Stimulated activated CD4-positive, alpha-beta T cell treated with anti-CD3 and anti-CD28 coated beads, Interleukin-12 subunit alpha, Interleukin-12 subunit beta, amount 100 ng/mL, for 48 hours (primary cell): ENCODE results near the gene ITK.

Source experiments
- DNase-seq, 3 donors: peaks; one replicate each; pipeline ENCODE4 v3.0.0-alpha.2; 2020; ENCODE audit warnings: low read depth in 2 of 3, low spot score in 1 of 3

Gene ITK

DNA sequence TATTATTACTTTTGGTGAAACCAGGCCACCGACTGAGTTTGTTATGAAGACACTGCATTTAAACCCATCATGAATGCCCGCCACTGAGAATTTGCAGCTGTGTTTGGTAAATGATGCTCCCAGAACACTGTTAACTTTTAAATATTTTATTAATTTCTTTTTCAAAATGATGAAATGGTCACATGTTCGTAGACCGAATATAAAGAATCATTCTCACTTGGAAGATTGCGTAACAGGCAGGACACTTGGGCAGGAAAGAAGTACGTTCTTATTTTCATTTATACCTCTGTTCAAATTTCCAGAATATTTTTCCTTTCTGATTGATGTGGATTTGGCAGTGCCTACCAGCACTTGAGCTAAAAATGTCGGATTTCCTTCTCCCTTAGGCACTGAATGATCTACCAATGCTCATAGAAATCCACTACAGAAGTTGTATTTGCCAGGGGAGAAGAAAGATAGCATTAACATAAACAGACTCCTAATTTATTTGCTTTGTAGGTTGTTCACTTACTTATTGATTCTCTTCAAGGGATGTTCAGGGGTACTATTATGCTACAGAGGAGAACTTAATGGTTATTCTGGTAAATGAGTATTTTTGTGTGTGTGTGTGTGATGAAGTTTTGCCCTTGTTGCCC is 99.1 kb downstream of the ITK start:
- no peak for DNase-seq

DNA sequence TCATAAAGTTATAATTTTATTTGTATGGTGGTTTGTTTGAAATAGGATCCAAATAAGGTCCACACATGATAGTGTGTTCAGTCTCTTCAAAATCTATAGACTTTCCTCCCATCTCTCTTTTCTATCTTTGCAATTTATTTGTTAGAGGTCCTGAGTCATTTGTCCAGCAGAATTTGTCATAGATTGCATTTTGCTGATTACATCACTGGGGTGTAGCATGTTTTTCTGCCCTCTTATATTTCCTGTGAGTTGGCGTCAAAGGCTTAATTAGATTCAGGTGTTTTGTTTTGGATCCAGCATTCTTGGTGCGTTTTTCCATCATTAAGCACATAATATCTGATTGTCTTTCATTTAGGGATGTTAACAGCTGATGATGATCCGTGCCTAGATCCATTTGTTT is 100.3 kb downstream of the ITK start:
- no peak for DNase-seq

DNA sequence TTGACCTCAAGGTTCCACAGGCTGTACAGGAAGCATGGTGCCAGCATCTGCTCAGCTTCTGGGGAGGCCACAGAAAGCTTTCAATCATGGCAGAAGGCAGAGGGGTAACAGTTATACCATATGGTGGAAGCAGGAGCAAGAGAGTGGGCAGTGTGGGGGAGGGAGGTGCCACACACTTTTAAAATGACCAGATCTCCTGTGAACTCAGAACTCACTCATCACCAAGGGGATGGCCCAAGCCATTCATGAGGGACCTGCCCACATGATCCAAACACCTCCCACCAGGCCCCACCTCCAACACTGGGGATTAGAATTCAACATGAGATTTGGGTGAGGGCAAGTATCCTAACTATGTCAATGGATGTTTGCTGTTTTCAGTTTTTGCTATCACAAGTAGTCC is 101.5 kb downstream of the ITK start:
- DNase-seq: no peak

DNA sequence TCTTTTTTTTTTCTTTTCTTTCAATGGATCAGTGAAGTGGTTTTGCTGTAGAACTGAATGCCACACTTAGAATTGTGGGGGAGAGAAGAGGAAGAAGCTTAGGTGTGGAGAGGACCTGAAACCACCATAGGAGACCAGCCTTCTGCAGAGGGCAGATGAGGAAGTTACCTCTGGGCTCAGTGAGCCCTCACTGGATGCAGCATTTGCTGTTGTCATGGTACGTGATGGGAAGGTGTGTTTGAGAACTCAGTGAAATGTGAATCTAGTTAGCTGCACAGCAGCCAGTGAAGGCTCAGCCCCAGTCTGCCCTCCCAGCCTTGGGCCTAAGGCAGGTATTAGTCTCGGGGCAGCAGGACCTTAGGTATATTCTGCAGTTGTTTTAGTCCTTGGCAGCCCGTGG is 102.8 kb downstream of the ITK start:
- no peak for DNase-seq

DNA sequence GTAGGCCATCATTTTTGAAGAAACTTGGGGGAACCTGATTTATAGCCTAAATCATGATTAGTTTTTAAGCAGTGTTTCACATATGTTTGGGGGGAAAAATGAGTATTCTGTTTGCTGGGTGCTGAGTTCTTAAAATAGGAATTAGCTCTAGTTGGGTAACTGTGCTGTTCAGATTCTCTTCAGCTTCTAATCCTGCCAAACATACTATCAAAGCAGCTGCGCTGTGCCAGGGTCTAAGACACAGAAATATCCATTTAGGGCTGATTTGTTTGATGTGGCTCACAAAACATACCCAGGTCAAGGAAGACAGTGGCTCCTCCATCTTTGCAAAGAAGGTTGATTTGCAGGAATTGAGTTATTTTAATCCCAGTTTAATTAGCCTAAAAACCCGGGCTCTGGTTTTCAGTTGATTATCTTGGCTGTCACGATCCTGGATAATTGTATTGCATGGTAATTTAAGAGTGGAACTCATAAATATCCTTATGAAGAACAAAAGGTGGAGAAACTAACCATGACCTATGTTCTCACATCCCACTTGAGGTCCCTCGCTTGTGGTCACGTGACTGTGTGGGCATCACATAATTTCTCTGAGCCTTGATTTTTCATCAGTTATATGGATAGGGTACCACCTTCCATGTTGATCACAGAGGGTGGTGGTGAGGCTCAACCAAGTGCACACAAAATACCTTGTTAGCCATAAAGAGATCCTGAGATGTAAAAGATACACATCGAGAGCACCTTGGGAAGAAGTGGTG is 104.0 kb downstream of the ITK start:
- DNase-seq: no peak

DNA sequence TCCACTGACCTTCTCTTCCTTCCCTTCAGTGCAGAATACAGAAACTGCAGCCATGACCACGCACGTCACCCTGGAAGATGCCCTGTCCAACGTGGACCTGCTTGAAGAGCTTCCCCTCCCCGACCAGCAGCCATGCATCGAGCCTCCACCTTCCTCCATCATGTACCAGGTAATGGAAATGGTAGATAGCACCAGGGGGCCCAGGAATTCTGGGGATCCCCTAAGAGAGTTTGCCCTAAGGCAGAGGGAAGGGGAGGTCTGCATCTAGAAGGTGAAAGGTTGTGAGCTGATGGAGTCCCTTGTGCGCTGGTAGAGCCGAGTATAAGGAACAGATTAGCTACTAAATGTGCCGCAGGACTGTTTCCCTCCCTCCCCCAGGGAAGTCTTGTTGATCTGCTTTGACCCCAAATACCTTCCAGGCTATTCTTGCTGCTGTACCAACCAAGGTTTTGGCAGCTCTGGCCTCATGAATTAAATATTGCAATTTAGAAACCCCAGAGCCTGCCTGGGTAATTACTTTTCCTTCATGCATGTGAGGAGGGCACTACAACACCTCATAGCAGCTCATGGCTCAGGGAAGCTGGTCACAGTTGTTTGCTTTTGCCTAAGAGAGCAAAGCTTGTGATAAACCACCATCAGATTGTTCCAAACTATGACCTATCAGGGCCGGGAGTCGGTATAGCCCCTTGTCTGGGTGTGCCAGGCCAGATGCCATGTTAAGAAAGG is 104.8 kb downstream of the ITK start:
- no peak for DNase-seq

DNA sequence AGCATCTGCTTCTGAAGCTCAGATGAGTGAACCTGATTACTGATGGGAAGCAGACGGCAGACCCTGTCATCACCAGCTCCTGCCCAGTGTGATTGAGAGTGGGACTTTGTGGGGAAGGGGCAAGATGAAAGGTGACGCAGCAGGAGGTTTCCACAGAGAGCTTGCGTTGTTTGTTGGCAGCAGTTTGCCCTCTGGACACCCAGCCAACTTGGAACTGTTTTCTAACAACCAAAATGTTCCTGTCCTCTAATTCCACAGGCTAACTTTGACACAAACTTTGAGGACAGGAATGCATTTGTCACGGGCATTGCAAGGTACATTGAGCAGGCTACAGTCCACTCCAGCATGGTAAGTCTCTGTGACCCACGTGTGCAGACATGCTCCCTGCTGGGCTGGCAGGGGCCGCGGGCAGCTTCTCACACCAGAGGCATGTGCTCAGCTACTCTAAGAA is 106.1 kb downstream of the ITK start:
- no peak for DNase-seq

DNA sequence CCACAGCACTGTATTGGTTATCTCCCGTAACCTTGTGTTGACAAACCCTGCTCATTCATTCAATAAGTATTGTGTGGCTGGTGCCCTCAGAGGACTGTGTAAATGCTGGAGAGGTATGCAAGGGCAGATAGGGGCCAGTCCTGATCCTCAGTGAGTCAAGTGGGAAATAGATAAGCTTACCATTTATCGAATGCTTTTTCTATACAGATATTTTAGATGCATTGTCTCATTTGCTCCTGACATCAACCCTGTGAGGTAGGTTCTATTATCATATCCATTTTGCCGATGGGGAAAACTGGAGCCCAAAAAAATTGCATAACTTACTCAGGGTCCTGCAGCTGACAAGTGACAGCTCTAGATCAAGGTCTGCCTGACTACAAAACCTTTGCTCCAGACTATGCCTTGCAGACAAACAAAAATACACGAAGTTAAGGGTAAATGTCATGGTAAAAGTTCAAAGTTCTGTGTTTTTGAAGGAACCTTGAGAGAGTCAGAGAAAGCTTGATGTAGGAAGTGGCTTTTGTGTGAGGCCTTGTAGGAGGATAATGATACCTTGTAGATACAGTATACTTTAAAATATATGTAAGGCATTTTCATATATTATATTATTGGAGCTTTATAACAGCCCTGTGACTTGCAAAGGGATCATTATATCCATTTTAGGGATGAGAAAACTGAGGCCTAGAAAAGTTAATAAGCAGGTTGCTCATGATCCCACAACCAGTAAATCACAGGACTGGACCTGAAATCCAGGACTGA is 107.9 kb downstream of the ITK start:
- DNase-seq: no peak

DNA sequence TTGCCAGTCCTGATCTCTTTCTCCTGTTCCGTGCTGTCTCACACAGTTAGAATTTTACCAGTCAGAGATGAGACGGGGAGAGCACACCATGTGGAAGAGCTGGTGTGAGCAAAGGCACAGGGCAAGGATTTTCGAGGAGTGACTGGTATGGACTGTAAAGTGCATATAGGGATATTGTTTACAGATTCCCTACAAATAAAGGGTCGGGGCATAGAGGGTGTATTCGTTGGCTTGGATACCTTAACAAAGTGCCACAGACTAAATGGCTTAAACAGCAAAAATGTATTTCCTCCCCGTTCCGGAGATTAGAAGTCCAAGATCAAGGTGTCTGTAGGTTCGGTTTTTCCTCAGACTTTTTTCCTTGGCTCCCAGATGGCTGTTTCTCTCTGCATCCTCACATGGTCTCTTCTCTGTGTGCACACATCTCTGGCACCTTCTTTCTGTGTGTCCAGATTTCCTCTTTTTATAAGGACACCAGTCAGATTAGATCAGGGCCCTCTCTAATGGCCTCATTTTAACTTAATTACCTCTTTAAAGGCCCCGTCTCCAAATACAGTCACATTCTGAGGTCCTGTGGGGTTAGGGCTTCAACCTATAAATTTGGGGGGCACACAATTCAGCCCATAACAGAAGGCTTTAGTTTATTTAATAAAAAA is 108.7 kb downstream of the ITK start:
- no peak for DNase-seq

DNA sequence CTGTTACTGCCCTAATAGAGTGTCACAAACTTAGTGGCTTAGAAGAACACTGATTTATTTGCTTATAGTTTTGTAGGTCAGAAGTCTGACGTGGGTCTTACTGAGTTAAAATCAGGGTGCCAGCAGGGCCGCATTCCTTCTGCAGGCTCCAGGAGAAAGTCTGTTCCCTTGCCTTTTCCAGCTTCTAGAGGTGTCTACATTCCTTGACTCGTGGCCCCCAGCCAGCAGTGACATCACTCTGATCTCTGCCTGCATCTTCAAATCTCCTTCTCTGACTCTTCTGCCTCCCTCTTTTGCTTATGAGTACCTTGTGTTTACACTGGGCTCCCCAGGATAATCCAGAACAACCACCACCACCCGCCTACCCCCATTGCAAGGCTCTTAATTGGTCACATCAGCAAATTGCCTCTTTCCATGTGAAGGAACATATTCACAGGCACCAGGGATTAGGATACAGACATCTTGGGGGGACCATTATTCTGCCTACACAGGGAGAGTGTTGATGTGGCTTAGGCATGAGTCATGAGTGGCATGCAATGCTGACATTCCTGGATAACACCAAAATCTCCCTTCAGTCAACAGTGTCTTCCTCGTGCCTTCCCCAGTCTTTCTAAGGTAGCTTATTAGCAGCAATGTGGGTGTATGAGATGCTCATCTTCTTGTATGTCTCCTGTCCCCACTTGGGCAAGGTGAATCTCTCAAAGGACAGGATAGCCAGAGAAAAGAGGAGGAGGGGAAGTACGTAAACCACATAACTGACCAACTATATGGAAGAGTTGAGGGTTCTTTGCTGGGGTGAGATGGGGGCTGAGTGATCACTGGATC is 109.7 kb downstream of the ITK start:
- DNase-seq: no peak

DNA sequence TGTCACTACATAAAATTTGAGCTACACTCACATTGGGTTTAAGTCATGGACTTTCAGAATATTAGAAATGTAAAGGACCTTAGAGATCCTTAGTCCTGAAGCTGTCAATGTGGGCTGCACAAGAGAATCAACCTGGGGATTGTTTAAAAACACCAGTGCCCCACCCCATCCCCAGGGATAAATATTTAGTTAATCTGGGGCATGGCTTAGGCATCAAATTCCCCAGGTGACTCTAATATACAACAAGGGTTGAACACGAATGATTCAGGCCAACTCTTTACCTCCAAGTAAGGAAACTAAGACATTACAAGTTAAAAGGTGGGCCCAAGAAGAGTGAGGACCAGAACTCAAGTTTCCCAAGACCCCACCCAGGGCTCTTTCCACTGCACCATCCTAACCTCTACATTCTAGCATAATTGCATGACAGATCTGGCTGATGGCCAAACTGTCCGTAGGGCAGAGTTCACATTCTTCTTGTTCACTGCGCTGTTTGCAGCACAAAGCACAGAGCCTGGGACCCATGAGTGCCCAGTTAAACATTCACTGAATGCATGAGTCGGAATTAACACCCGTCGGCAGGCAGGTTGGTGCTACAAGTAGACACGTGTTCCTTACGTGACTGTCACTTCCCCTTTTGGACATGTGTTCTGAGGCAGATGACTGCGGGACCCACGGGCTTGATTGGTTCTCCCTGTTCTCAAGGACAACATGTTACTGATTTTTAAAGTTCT is 110.5 kb downstream of the ITK start:
- peak in 1 of 3 donors; percentile 46 for DNase-seq

DNA sequence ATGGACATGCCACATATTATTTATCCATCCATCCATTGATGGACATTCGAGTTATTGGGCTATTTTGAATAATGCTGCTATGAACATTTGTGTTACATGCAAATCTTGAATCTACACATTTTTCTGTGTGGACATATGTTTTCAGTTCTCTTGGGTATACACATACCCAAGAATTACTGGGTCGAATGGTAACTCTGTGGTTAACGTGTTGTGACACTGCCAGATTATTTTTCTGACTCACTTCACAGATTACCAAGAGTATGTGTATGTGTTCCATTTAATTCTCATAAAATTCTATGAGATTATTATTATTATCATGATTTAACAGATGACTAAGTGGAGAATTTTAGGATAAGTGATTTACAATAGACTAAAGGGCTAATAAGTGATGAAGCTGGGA is 112.0 kb downstream of the ITK start:
- no peak for DNase-seq

DNA sequence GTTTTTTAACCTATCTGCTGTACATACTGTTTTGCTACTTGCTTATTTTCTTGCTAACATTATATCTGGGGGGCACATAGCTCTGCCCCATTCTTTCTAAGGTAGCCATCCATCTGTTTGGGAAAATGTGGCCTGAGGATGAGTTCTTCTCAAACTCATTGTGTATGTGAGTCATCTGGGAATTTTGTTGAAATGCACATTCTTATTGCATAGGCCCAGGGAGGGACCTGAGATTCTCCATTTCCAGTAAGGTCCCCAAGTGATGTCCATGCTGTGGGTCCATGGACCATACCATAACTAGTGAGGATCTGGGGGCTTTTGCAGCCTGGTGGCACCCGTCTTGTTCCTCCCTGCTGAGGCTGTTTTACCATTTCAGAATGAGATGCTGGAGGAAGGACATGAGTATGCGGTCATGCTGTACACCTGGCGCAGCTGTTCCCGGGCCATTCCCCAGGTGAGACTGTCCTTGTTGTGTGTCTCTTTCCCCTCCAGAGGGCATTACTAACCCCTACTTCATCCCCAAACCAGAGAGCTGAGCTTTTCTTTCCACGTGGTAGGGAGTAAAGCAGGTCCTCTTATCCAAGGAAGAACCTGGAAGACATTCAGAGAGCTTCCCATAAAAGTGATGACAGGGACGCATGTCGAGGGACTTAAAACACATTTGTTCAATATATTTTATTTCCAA is 113.9 kb downstream of the ITK start:
- no peak for DNase-seq

DNA sequence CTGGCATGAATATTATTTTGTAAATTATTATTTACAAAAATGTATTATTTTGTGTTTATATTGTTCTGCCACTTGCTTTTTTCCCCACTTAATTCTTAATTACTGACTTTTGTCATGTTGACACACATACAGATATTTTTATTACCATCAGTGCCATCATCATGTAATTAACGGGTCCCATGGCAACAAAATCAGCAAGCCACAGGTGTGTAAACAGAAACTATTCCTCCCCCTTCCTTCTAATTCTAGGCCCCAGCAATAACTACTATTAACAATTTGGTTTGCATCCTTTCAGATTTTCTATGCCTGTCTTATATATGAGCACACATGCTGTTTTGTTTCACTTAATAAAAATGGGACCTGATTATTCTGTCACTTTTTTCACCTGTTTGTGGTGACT is 114.6 kb downstream of the ITK start:
- no peak for DNase-seq

DNA sequence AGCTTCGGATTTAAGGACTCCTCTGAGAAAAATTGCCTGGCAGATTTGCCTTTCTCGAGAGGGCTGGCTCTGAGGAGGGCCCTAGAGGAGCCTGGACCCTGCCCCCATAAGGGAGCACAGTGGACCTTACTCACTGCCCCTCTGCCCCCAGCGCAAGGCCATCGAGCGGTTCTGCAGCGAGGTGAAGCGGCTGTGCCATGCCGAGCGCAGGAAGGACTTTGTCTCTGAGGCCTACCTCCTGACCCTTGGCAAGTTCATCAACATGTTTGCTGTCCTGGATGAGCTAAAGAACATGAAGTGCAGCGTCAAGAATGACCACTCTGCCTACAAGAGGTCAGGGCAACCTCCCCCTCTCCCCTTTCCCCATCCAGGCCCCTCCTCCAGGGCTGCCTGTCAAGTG is 119.9 kb downstream of the ITK start:
- DNase-seq: no peak

DNA sequence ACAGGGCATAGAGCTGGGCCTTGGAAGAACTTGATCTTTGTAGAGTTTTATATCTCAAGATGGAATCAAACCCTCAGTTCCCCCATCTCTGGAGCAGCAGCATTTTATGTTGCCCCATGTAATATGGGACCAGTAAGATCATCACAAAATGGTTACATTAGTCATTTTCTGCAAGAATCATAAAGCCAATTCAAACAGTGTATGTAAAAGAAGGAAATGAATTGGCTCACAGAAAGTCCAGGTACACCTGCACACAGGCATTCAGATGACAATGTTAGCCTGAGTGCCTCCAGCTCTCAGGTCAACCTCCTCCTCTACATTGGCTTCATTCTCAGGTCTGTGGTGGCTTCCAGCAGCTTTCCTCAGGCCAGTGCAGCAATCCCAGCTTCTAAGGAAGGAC is 120.4 kb downstream of the ITK start:
- no peak for DNase-seq

DNA sequence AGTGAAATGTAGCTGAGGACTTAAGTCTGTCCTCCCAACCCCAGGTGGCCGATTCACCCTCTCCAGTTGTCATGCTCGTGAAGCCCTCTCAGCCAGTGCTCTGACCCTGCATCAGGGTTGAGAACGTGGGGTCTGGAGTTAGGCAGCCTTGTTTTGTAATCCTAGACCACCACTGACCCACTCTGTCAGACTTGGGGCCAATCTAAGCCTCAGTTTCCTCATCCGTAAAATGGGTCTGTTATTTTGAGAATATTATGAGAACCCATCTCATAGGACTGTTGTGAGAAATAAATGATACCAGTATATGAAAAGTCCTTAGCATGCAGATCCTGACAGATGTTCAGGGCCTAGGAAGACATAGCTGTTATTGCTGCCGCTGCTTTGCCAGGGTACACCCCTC is 122.4 kb downstream of the ITK start:
- no peak for DNase-seq

DNA sequence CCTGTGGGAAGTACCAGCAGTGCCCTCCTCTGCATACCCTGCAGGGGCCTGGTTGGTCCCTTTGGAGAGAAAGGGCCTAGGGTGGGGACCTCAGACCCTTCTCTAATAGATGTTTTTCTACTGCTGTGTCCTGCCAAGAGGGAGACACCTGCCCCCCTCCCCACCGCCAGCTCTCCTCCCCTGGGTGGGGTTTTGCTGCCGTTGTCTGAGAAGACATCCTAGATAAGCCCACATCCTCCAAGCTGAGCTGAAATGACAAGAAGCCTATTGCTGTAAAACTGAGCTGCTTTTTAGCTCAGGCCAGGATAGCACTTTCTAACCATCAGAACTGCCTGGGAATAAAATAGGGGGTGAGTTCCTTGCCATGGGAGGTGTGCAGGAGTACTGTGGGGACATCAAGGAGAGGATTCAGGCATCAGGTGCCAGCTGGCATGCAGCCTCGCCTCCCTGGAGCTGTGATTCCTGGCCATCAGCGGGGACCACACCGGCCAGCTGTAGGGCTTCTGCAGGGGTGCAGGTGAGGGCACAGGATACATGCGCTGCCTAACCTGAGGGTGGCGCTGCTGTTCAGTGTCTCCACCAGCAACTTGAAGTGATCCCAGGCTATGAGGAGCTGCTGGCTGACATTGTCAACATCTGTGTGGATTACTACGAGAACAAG is 123.2 kb downstream of the ITK start:
- DNase-seq: peak in 2 of 3 donors; percentile 30 to 32
